ENCODE data around the gene C4BPA. TPM values are rescaled to one million over a fixed set of nuclear protein-coding genes. Genes with fewer than 3 reads are reported as not detected.

C4BPA gene
- total and polyA plus RNA-seq, 2 of the 8 experiments (the other 6 are each of a cell fraction or from before 2014, with no cell fraction given) = not detected

- Histone ChIP-seq H3K36me3 (ENCODE audit: control insufficient read depth in 2 of 4, insufficient read depth in 4 of 4, low read length in 3 of 4) (peaks cover 0 to 7% (median 4%) of the 10 kb centered on the region in 4 experiments; a peak in 5 of 8 replicates), H3K79me1 (ENCODE audit: low read depth, low read length) (0 out of 2 replicates have a peak, but pooled peaks cover 2% of the 10 kb centered on the region), H2BK120ac (replicated peaks; ENCODE audit: low read depth, low read length) (no peak overlapping the region), H4K91ac (replicated peaks; ENCODE audit: insufficient read length, low read length) (no peak overlapping the region), H4K8ac (ENCODE audit: extremely low read depth, insufficient read depth, low read length) (no peak overlapping the region), H2BK20ac (ENCODE audit: low read length) (no peak overlapping the region), H3K79me2 (ENCODE audit: control insufficient read depth in 1 of 2, insufficient read depth in 2 of 2, low read length in 2 of 2) (no peaks in the 10 kb centered on the region), H2BK12ac (ENCODE audit: low read depth, low read length) (no peak overlapping the region), H3K4me2 (ENCODE audit: insufficient read depth in 1 of 2, low read depth in 2 of 2, low read length in 2 of 2) (no peak overlapping the region), H2BK5ac (ENCODE audit: low read depth, low read length) (no peak overlapping the region), H3K27me3 (replicated peaks in 1 of 4; ENCODE audit: control insufficient read depth in 3 of 4, extremely low read depth in 1 of 4, insufficient read depth in 3 of 4, low read length in 3 of 4) (no peaks in the 10 kb centered on the region), H3K9ac (replicated peaks in 1 of 4; ENCODE audit: extremely low read depth in 1 of 4, low read depth in 3 of 4, low read length in 3 of 4) (no peak overlapping the region), H4K20me1 (replicated peaks in 1 of 2; ENCODE audit: control insufficient read depth in 1 of 2, insufficient read depth in 2 of 2, low read length in 2 of 2) (no peaks in the 10 kb centered on the region), H2AFZ (ENCODE audit: low read length) (no peak overlapping the region), H3K23me2 (ENCODE audit: low read depth, low read length) (no peaks in the 10 kb centered on the region), H4K5ac (ENCODE audit: insufficient read length, low read depth, low read length) (no peak overlapping the region), H2AK5ac (ENCODE audit: low read depth, low read length) (no peak overlapping the region), H3K27ac (ENCODE audit: low read depth, low read length) (no peak overlapping the region), H3K18ac (ENCODE audit: extremely low read depth, low read length) (no peak overlapping the region), H3K14ac (ENCODE audit: insufficient read length) (no peak overlapping the region), H2BK15ac (ENCODE audit: low read length) (no peak overlapping the region), H3K4me3 (ENCODE audit: extremely low read depth in 1 of 4, insufficient read depth in 2 of 4, low read depth in 3 of 4, low read length in 4 of 4) (no peak overlapping the region), H3K9me3 (ENCODE audit: insufficient read depth in 2 of 2, low read depth in 1 of 2, low read length in 1 of 2) (no peaks in the 10 kb centered on the region), H3K4me1 (replicated peaks in 1 of 4; ENCODE audit: control insufficient read depth in 3 of 4, insufficient read depth in 4 of 4, low read length in 3 of 4) (no peaks in the 10 kb centered on the region), H3K4ac (replicated peaks; ENCODE audit: insufficient read length, low read depth, low read length) (no peak overlapping the region), H3K56ac (replicated peaks; ENCODE audit: insufficient read length, low read depth, low read length) (no peak overlapping the region), H3K23ac (ENCODE audit: insufficient read length) (no peak overlapping the region)
- ChIA-PET POLR2A (ENCODE audit: partially characterized antibody) (no interaction called here), CTCF (ENCODE audit: partially characterized antibody) (interaction anchor here (0.6 to 1.7 kb wide), 11 partner anchors 8 to 416 kb away, joined by 3 to 11 read pairs (median 3); partner anchors contain the start of gene PFKFB2)
- DNase-seq (ENCODE audit: low read depth in 1 of 2, low spot score in 2 of 2) (no peak), FAIRE-seq (no peak)
- 72% methylated on average over 5 of the region's 5 CpGs; no CpG with 5 or more reads in 1 of the 2 experiments for WGBS, 2 experiments (ENCODE audit: extremely low coverage in 1 of 2, insufficient coverage in 1 of 2, insufficient read length in 1 of 2, insufficient replicate concordance in 2 of 2, low coverage in 1 of 2, low lambda C conversion rate in 2 of 2, missing lambda C conversion rate in 1 of 2)
- no peak for TF ChIP-seq CBX5 (IDR thresholded peaks at IDR 0.05; ENCODE audit: low read depth, low read length)
- TF ChIP-seq EZH2 (IDR thresholded peaks at IDR 0.05; ENCODE audit: low read depth, low read length, severe bottlenecking) = no peak
- TF ChIP-seq USF2 (IDR thresholded peaks at IDR 0.05; ENCODE audit: low read length) = no peak
- no peak for TF ChIP-seq RFX5 (IDR thresholded peaks at IDR 0.05; ENCODE audit: borderline replicate concordance, low read depth, low read length)
- no peak for TF ChIP-seq TEAD4 (IDR thresholded peaks at IDR 0.05; ENCODE audit: low read depth, low read length)
- no peak for TF ChIP-seq RNF2 (IDR thresholded peaks at IDR 0.05; ENCODE audit: borderline replicate concordance, low read depth, low read length, missing control alignments, poor library complexity, severe bottlenecking)
- TF ChIP-seq MAFK (IDR thresholded peaks at IDR 0.05; ENCODE audit: low read depth, low read length) = no peak
- TF ChIP-seq CBX8 (IDR thresholded peaks at IDR 0.05; ENCODE audit: borderline replicate concordance, low read depth, low read length) = no peak
- no peak for TF ChIP-seq SP1 (IDR thresholded peaks at IDR 0.05; ENCODE audit: low read depth, low read length)
- TF ChIP-seq SP2 (IDR thresholded peaks at IDR 0.05; ENCODE audit: low read length) = no peak
- no peak for TF ChIP-seq RAD21 (IDR thresholded peaks at IDR 0.05 in 1 of 2, conservative IDR thresholded peaks at IDR 0.05 in 1 of 2; ENCODE audit: low read depth in 2 of 2, low read length in 2 of 2)
Measured at GRCh38 chr1:207076181-207076955, 27.7 kb upstream of the C4BPA start.
